Kidney capillary endothelial cell (primary cell): ENCODE data around the gene UBL4B.
"Not testable (repeated sequence)": the region's sequence is repeated elsewhere in the genome, so short reads cannot be mapped to it uniquely, and the experiment has no call there.

Source experiments
- DNase-seq: peaks from one replicate; pipeline ENCODE4 v3.0.0-alpha.2; 2018; ENCODE audit warnings: low spot score

The UBL4B gene, protein sequence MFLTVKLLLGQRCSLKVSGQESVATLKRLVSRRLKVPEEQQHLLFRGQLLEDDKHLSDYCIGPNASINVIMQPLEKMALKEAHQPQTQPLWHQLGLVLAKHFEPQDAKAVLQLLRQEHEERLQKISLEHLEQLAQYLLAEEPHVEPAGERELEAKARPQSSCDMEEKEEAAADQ

DNA sequence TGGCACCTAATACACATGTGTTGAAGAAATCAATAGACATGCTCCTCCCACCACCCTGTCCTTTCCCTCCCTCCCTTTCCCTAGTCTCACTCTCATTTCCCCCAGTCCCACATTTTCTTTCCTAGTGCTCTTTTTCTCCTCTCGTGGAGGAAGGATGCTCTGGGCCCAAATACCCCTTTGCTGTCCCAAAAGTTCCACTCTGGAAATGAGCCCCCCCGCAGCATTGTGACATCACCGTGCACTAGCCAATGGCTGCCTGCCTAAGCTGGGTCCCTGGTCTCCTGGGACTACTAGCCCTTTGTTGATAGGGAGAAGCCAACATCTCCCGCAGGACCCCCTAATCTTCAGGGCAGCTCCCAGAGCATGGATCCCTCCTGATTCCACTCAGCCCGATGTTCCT is at the start of gene UBL4B:
UBL4B (plus strand) TSS at position 301 of the 400 bp plus-strand sequence; CDS start at position 393, 92 bp downstream.
- no peak for DNase-seq

DNA sequence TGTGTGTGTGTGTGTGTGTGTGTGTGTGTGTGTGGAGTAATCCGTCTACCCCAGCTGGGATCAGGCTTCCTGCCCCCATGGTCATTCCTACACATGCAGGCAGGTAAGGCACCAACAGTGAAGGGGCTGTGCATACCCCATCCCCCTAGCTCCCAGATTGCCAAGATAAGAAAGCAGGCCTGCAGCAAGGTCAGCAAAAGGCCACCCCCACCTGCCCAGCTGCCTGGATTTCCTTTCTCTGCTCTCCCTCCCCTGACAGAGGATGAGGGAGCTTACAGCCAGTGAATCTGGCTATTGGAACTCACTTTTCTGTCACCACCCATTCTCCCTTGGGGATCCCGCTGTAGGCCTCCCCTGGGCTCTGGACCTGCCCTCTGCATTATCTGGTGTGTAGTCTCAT is 49.6 kb upstream of the UBL4B start:
- DNase-seq = no peak

DNA sequence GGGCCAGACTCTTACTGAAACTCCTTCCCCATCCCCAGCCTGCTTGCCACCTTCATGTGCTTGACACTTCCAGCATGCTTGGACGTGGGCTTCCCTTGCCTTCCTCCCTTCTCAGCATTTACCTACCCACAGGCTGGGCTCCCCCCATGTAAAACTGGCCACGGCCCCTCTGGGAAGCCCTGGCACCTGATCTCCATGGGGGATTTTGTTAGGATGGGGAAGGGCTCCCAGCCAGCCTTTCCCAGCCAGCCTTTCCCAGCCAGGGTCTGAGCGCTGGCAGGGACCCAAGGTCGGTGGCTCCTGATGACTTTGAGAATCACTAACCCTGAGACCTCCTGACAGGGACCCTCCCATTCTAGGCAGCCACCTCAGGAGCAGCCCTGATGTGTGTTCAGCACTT is 48.5 kb upstream of the UBL4B start:
- no peak for DNase-seq

DNA sequence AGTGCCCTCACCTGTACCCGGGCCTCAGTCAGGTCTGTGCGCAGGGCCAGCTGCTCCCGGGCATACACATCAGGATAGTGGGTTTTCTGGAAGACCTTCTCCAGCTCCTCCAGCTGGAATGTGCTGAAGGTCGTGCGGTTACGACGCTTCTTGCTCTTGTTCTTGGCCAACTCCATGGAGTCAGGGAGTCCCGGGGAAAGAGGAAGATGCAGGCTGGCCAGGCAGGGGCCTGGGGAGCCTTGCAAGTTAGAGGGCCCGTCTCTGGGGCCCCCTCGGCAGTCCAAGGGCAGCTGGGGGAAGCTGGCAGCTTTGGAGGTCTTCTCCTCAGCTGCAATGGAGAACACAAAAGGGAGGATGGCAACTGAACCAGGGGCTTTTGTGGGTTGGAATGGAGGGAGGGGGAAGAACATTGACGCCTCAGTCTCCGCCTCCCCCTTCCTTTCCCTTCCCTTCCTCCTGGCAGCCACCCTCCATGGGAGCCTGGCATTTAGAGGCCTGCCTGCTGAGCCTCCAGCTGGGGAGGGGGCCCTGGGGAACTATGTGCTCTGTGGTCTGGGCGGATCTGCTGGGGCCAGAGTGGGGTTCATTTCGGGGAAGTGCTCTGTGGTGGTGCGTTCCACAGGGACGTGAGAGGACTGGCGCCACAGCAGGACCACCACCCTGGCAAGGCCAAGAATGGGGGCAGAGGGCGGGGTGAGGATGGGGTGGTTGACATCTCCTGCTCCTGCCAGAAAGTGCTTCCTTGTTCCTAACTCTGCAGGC is 47.5 kb upstream of the UBL4B start:
- no peak for DNase-seq

DNA sequence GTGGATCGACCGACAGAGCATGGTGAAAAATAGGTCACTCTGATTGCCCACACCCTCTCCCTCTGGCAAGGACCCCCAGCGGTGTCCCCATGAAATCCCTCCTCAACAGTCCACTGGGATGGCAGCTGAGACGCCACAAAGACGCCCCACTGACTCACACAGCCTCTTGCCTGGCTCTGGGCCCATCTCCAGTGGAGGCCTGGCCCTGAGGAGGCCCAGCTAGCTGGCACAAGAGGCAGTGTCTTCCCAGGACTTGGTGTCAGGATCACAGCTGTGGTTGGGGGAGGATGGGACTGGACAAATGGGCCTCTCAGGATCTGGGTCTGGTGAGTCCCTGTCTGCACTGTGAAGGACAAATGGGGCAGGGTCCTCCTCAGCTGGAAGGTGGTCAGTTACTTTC is 46.4 kb upstream of the UBL4B start:
- no peak for DNase-seq

DNA sequence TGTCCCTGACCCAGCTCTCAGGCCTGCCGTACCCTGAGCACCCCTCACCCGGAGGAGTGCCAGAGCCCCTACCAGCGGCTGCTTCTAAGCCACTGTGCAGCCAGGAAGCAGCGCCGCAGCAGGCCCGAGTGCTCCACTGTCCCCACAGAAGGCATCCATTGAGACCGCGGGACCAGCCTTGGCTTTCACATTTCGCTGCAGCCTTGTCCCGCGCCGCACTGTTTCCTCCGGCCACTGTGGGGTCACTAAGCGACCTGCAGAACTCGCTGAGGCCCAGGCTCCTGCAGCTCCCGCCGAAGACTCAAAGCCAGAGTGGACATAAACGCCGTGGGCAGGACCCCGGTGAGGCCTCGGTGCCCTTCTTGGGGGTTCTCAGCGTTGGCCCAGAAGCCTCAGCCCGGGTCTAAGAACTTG is 44.8 kb upstream of the UBL4B start:
- DNase-seq = no peak

DNA sequence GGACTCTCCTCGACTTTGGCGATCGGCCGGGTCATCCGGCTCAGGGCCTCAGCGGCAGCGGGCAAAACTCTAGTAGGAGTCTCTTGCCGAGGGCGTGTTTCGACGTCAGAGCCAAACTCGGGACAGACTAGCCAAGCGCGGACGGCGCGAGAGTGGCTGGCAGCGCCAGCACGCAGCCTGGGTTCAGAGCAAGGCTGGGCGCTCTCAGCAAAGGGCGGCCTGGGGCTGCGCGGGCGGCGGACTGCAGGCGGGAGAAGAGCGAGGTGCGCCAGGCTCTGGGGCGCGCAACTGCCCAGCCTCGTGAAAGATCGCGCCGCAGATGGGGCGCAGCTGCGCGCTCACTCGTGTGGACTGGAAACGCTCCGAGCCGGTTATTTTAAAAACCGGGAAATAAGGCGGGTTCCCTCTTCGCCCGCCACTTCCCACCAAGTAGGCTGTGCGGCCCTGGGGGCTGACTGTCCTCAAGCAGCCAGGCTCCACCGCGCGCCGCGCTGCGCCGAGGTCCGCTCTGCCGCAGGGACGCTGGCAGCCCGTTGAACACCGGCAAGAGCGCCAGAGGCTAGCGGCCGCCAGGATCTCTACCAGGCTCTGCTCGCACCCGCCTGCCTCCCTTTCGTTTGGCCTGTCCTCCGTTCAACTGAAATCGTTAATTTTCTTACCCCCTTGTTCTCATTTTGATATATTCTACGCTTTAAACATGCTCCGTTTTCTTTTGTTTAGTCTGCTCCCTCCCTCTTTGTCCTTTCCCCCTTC is 44.2 kb upstream of the UBL4B start:
- no peak for DNase-seq

DNA sequence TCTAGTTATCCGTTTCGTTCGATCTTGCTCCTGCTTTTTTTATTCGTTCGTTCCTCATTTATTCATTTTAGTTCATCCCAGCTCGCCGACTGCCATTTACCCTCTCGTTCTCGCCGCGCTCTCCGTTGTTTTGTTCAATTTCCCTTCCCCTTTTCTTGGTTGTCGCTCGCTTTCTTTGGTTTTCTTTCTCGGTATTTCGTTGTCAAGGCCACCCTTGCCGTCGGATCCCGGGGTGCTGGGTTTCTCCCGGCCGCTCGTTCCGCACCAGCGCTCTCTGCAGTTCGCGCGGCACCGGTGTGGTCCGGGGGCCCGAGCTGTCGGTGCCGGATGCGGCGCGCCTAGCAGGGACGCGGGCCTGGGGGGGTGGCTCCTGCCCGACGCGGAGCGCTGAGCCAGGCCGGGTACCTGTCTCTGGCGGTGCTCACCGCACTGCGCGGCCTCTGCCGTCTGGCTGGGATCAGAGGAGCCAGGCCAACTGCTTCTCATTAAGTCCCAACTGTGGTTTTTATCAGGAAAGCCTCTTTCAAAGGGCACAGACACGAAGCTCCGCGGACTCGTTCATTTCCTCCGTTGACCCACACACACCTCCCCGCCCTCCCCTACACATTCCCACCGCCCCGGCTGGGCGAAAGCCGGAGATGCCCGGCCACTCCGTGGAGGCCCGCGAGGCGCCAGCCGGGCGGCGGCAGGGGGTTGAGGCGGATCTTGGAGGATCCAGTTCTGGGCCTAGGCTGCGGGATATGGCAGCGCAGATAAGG is 43.4 kb upstream of the UBL4B start:
- no peak for DNase-seq

DNA sequence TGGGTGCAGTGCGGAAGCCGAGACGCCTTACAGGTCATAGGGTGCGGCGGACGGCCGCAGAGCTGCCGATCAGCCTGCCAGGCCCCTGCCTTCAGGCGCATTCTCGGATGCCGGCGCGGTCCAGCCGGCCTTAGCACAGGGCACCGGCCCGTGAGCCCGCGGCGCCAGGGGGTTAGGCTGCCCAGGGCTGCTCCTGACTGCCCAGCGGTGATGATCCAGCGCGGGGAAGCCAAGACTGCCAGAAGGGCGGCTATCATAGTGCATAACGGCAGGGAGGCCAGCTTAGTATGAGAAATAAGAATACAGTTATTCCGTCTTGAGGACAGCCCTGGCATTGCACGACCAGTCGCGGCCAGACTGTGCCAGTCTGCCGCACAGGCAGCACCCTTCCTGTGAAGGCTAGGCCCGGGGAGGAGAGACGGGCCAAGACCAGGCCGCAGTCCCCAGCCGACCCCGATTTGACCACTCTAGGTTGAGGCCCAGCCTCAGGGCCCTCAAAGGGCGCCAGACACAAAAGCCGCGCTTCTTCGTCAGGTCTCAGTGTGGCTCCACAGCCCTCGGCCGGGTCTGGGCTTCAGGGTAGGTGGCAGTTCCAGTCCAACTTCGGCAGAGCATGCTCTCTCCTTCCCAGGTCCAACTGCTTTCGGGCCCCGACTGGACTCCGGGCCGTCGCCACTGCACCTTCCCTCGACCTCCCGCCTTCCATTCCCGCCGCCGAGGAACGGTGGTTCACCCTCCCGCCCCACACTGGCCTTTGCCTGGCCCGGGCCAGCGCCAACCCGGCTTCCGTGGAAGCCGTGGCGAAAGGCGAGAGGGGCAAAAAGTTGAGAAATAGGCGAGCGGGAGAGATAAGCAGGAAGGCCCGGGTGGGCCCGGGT is 42.6 kb upstream of the UBL4B start:
- DNase-seq = no peak

DNA sequence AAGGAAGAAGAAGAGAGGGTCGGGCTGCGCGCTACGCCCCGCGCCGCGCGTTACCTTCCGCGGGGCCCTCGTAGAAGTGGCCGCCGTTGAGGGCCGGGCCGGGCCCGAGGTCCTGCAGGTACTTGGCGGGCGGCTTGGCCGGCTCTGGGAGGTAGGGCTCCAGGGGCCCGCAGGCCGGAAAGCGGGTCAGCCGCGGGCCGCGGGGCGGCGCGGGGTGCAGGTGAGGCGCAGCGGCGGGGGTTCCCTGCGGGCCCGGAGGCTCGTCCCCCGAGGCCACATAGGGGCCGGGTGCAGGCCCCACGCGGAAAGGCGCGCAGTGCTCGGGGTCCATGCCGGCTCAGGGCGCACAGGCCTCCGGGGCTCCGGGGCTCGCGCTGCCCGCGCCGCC is 42.0 kb upstream of the UBL4B start:
- DNase-seq = no peak

DNA sequence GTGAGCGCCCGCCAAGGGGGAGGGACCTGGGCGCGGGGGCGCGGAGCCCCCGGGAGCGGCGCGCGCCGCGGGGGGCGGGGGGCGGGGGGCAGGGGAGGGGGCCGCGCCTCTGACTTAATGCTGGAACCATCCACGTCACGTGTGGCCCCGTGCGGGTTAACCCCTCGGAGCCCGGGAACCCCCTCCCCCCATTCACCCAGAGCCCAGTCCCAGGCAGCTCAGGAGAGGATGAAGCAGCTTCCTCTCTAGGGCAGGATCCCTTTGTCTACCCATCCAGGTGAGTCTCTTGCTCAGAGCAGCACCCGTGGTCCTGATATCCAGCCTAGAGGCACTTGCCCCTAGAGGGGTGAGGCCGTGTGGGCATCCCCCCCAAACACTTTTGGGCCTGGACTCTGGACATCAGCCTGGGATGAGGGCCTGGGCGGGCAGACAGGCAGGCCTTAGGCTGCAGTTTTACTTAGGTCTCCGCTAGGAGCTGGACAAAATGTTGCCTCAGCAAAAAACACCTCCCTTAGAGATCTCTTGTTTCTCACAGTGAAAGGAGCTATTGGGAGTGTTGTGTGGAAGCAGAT is 41.5 kb upstream of the UBL4B start, which contains the start of gene ALX3:
ALX3 (minus strand) TSS at position 2 of the 572 bp plus-strand sequence. CDS start 60 bp downstream, outside the sequence.
- no peak for DNase-seq

DNA sequence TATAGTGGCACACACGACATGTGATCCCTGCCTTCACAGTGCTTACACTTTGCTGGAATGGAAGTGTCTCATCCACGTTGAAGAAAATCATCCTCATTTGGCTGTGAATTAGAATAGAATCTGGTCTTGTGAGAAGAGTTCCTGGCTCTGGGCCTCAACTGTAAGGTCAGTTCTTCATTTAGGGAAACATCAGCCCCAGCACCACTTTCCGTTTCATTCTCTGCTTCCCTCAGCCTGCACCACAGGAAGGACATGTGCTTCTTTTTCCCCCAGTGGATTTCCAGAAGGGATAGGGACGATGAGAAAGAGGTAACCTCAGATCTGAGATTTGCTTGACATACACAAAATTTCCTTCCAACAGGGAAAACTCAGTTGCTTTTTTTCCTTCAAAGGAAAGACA is 38.1 kb upstream of the UBL4B start:
- no peak for DNase-seq

DNA sequence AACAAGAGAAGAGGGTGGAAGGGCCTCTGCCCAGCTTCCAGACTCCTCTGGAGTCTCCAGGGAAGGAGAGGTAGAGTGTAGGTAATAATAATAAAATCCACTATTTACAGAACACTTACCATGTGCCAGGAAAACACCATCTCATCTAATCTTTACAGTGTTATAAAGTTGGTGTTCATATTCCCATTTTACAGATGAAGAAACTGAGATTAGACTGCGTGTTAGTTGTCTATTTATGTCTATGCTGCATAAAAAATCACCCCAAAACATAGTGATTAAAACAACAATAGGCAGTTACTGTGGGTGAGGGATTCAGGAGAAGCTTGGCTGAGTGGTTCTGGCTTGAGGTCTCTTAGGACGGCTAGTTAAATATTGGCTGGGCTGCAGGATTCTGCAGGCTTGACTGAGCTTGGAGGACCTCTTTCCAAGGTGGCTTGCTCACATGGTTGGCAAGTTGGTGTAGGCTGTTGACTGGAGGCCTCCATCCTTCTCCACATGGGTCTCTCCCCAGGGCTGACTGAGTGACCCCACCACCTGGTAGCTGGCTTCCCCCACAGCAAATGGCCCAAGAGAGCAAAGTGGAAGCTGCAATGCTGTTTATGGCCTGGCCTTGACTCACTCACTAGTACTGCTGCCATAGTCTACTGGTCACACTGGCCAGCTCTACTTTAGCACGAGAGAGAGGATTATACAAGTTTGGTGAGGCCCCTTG is 35.3 kb upstream of the UBL4B start:
- no peak for DNase-seq

DNA sequence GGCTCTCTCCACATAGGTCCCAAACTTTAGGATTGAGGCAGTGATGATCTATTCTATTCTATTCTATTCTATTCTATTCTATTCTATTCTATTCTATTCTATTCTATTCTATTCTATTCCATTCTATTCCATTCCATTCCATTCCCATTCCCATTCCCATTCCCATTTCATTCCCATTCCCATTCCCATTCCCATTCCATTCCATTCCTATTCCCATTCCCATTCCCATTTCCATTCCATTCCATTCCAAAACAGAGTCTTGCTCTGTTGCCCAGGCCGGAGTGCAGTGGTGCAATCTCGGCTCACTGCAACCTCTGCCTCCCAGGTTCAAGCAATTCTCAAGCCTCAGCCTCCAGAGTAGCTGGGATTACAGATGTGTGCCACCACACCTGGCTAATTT is 32.2 kb upstream of the UBL4B start:
- DNase-seq = not testable (repeated sequence)

DNA sequence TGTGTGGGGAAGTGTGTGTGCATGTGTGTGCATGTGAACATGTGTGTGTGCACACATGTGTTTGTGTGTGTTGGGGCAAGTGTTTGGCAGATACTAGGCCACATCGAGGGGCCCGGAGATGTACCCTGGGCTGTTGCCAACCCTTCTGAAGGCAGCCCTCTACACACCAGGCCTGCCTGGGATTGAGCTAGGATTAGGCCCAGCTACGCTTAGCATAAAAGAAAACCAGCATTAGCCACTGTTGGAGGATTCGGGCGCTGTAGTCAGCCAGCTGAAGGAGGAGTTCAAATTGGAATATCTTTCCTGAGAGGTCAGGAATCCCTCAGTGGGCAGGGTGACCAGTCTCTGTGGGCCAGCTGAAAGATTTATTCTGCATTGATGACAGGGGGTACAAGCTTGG is 31.2 kb upstream of the UBL4B start:
- no peak for DNase-seq

DNA sequence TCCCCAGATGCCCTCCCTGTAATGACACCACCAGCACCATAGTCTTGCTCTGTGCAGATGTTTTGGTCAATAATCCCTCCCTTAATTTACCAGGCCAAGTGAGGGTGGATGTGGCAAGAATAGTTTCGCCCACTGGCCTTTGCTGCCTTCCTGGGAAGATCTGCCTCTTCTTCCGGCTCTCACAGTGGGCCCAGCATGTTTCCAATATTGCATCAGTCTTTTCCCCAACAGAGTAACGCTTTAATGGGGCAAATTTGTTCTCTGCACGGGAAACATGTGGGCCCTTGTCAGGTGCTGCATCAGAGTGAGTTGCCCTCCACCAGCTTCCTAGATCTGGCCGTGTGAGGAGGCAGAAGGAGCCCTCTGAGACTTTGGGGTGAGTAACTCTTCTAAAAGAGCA is 29.8 kb upstream of the UBL4B start:
- no peak for DNase-seq

DNA sequence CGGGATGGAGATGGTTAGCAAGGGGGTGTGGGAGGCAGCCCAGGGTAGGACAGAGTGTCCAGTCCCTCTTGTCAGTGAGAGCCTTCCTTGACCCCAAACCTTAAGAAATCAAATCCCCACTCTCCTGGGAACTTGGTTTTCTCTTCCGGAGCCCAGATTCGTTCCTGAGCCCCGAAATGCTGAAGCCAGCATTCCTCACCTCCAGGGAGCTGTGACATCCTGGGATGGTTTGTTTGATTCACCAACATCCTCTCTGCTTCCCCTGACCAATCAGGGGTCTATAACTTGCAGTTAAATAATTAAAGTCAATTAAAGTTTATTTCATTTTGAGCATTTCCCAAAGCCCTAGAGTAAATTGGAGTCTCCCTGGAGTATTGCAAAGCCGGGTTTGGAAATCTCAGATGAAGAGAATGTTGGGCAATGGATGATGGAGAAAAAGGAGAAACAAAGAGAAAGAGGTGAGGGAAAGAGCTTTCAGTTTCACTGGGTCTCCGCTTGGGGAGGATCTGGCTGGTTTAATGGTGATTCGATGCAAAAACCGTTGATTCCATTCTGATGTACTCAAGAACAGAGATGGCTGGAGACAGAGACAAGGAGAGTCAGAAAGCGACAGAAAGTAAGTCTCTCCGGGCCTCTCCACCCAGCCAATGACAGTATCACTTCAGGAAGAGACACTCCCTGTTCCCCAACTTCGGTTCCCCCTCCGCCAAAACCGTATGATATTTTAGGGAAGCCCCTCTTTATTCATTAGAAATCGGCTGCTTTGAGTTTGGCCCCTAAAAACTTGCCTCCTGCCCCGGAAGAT is 29.0 kb upstream of the UBL4B start:
- DNase-seq = no peak

DNA sequence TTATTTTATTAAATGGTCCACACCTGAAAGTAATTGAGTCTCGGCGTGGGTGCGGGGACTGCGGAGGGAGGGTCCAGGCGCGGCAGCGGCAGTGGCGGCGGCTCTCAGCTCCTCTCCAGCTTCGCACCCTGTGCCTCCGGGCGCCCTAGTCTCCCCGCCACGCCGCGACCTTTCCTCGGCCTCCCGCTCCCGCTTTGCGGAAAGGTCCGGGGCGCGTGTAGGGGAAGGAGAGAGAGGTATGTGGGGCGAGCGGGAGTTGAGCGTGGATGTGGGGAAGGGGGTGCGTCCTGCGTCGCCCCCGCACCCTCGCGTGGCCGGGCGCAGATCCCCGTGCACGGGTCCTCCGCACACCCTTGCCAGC is 28.4 kb upstream of the UBL4B start:
- no peak for DNase-seq

DNA sequence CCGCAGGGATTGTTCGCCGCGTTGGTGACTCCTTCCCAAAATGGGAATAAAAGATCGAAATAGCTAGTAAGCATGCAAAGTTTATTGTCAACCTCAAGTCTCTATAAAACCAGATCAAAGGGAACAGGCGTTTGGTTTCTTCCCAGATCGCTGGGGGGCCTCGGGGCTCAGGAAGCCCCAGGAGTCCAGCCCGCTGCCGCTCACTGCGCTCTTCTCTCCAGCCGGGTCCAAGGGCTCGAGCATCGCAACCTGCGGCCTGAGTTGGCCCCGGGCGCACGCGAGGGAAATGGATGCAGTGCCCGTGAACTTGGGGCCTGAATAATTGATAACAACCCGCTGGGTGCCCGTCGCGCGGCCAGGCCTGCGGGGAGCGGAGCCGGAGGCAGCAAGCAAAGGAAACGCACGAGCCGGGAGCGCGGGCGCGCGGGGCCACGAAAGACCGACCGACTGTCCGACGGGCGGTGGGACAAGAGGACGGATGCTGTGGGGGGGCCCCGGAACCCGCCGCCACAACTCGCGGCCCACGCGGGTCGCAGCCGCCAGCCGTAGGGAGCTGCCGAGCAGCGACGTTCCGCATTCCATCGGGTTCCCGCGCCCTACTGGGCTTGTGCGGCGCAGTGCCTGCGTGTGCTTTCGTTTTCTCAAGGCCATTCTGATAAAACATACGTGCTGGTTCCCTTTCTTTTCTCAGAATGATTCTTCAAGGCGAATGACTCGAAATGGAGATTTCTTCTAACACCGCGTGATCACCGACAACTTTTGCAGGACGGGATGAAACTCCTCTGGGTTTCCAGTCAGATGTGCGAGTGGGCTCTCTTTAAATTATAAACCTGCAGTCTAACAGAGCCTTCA is 27.8 kb upstream of the UBL4B start:
- DNase-seq = no peak
